Progenitor cell of endocrine pancreas (in vitro differentiated cells): Measurements from ENCODE around the gene SCP2. TPM values are rescaled to one million over a fixed set of nuclear protein-coding genes. Genes with fewer than 3 reads are reported as not detected.

Source experiments
- DNase-seq: peaks from one replicate; pipeline ENCODE4 v3.0.0; 2021; ENCODE audit warnings: low spot score; ENCODE audit not compliant: unreplicated experiment
- H3K27ac Mint-ChIP-seq: 2 replicates; pipeline ENCODE4 v1.8.0; 2021; ENCODE audit warnings: mild to moderate bottlenecking, moderate library complexity, mixed read lengths
- H3K27me3 Mint-ChIP-seq: 2 replicates; pipeline ENCODE4 v1.8.0; 2021; ENCODE audit warnings: mixed read lengths
- H3K36me3 Mint-ChIP-seq: 2 replicates; pipeline ENCODE4 v1.8.0; 2022; ENCODE audit warnings: mixed read lengths; ENCODE audit not compliant: insufficient read depth
- H3K4me1 Mint-ChIP-seq: 2 replicates; pipeline ENCODE4 v1.8.0; 2021; ENCODE audit warnings: low read depth, mixed read lengths
- H3K4me3 Mint-ChIP-seq: 2 replicates; pipeline ENCODE4 v1.8.0; 2021; ENCODE audit warnings: low read depth, mild to moderate bottlenecking, moderate library complexity, mixed read lengths
- H3K9me3 Mint-ChIP-seq: 2 replicates; pipeline ENCODE4 v1.8.0; 2021; ENCODE audit warnings: low read depth, mixed read lengths
- total RNA-seq: library from RNA; stranded (reverse); gene quantifications from 2 replicates; pipeline ENCODE4 v1.2.1, GENCODE V29; 2021
- TF ChIP-seq, protein P1 (sequence below): fragments of 200-600 bp; sonication (generic); IDR thresholded peaks from one replicate; pipeline ENCODE4 v1.5.0; 2021; ENCODE audit warnings: antibody characterized with exemption, mild to moderate bottlenecking; ENCODE audit not compliant: unreplicated experiment

SCP2 gene
- total RNA-seq, 1 donor from 2014 or later, result 60.8 TPM

DNA sequence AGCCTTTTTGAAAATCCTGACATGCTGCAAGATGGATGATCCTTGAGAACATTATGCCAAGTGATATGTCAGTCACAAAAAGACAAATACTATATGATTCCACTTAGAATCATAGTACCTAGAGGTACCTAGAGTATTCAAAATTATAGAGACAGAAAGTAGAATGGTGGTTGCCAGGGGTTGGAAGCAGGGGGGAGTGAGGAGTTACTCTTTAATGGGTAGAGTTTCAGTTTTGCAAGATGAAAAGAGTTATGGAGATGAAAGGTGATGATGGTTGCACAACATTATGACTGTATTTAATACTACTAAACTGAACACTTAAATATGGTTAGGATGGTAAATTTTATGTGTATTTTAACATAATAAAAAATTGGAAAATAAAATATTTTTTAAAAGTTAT, 97.0 kb downstream of the SCP2 start:
- Mint-ChIP-seq H3K27me3 (no peaks in the 10 kb centered on the region), H3K9me3 (no peaks in the 10 kb centered on the region), H3K4me3 (no peak overlapping the region)

DNA sequence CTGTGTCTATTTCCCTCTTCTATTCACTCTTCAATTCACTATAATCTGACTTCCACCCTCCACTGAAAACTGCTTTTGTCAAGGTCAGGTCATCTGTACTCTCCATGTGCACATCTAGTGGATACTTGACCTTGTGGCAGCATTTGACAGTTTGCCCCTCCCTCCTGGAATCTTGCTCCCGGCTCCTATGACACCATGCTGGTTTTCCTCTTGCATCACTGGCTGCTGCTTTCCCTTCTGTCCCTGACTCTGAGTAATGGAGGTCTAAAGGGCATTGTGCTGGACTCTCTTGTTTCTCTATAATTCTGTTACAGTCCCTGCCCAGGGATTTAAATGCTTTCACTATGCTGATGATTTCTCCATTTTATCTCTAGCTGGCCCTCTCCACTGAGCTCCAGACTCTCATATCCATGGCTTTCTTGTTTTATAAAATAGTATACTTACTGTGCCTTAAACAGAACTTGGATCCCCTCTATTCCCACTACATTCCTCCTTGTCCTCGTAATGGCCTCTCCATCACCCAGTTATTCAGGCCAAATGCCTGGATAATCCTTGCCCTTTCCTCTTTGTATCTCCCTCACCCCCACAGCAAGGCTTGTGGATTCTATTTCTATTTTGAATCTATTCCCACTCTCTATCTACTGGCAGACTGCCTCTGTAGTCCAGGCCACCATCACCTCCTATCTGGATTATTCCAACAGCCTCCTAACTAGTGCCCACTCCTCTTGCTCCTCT, 98.1 kb downstream of the SCP2 start:
- TF ChIP-seq, protein P1, sequence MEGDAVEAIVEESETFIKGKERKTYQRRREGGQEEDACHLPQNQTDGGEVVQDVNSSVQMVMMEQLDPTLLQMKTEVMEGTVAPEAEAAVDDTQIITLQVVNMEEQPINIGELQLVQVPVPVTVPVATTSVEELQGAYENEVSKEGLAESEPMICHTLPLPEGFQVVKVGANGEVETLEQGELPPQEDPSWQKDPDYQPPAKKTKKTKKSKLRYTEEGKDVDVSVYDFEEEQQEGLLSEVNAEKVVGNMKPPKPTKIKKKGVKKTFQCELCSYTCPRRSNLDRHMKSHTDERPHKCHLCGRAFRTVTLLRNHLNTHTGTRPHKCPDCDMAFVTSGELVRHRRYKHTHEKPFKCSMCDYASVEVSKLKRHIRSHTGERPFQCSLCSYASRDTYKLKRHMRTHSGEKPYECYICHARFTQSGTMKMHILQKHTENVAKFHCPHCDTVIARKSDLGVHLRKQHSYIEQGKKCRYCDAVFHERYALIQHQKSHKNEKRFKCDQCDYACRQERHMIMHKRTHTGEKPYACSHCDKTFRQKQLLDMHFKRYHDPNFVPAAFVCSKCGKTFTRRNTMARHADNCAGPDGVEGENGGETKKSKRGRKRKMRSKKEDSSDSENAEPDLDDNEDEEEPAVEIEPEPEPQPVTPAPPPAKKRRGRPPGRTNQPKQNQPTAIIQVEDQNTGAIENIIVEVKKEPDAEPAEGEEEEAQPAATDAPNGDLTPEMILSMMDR, result no peak
- no peak for DNase-seq
- no peaks in the 10 kb centered on the region for H3K9me3 Mint-ChIP-seq
- no peak overlapping the region for H3K4me3 Mint-ChIP-seq
- H3K4me1 Mint-ChIP-seq, result no peaks in the 10 kb centered on the region
- no peaks in the 10 kb centered on the region for H3K27me3 Mint-ChIP-seq
- H3K27ac Mint-ChIP-seq, result no peak overlapping the region
- H3K36me3 Mint-ChIP-seq, result peaks cover 2% of the 10 kb centered on the region

More for the DNA sequence above, 97.0 kb downstream of the SCP2 start:
- H3K27ac Mint-ChIP-seq, result no peak overlapping the region
- DNase-seq, result no peak
- no peaks in the 10 kb centered on the region for H3K4me1 Mint-ChIP-seq
- TF ChIP-seq, protein P1, result no peak
- no peaks in the 10 kb centered on the region for H3K36me3 Mint-ChIP-seq

DNA sequence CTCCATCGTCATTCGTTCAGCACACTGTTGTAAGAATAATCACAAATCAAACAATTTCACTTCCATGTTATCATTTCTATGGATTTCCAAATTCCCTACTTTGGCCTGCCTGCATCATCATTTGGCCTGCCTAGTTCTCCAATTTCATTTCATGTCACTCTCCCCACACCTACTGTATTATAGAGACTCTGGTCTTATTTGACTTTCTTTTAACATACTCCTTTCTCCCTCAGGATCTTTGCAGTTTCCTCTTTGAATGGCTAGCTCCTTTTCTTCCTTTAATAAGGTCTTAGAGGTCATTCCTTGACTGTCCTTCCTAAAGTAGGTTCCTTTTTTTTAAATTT, 98.7 kb downstream of the SCP2 start:
- H3K27ac Mint-ChIP-seq, result no peak overlapping the region
- H3K27me3 Mint-ChIP-seq, result no peaks in the 10 kb centered on the region
- TF ChIP-seq, protein P1, result no peak
- no peak for DNase-seq
- H3K4me1 Mint-ChIP-seq, result no peaks in the 10 kb centered on the region
- no peak overlapping the region for H3K4me3 Mint-ChIP-seq
- H3K36me3 Mint-ChIP-seq, result peaks cover 2% of the 10 kb centered on the region
- H3K9me3 Mint-ChIP-seq, result no peaks in the 10 kb centered on the region

DNA sequence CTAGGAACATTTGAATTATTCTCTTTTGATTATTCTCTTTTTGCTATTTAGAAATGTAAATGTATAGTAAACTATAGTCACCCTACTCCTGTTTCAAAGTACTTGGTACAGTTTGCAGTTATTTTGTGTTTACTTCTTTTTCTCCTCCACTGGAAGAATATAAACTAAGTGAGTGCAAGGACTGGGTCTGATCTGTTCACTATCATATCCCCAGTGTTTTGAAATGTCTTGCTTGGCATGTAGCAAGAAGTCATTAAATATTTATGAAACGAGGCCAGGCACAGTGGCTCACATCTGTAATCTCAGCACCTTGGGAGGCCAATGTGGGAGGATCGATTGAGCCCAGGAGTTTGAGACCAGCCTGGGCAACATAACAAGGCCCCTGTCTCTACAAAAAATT, 99.2 kb downstream of the SCP2 start:
- peaks cover 2% of the 10 kb centered on the region for H3K36me3 Mint-ChIP-seq
- DNase-seq, result no peak

DNA sequence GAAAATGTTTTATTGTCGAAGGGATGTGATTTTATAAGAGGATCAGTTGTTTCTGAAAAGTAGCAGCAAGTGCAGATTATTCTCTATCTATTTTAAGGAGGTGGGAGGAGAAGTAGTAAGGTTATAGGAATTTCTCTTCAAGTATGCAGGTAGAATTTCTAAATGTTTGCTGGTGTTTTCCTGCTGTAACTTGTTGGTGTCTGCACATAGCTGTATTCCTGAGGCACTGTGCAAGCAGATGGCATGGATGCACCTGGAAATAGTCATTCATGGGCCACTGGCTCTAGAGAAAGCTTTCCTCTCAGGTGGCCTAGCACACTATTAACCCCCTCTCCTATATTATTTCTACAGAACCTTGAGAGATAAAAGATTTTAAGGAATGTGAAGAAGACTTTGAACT, 104.7 kb downstream of the SCP2 start:
- Mint-ChIP-seq H3K27ac (no peak overlapping the region), H3K9me3 (no peaks in the 10 kb centered on the region), H3K4me1 (no peaks in the 10 kb centered on the region), H3K4me3 (no peak overlapping the region), H3K36me3 (peaks cover 7% of the 10 kb centered on the region), H3K27me3 (no peaks in the 10 kb centered on the region)
- TF ChIP-seq, protein P1, result no peak
- no peak for DNase-seq

More for the DNA sequence above, 99.2 kb downstream of the SCP2 start:
- TF ChIP-seq, protein P1, result no peak
- Mint-ChIP-seq H3K9me3 (no peaks in the 10 kb centered on the region), H3K27ac (no peak overlapping the region), H3K4me1 (no peaks in the 10 kb centered on the region), H3K27me3 (no peaks in the 10 kb centered on the region), H3K4me3 (no peak overlapping the region)
